Vagina (tissue), 2 donors: ENCODE results near the gene NT5C1B.

Experiments
- CTCF ChIP-seq, 3 experiments: fragments of 450-650 bp in 2 of 3; fragments of 200-600 bp in 1 of 3; sonication (generic) in 1 of 3; IDR thresholded peaks; one replicate each; pipeline ENCODE4 v1.5.1; 2017 to 2019; ENCODE audit warnings: antibody characterized with exemption in 3 of 3, mild to moderate bottlenecking in 2 of 3, moderate library complexity in 2 of 3
- POLR2A ChIP-seq, 2 donors: fragments of 450-650 bp; IDR thresholded peaks; one replicate each; pipeline ENCODE4 v1.6.1; 2017; ENCODE audit warnings: antibody characterized with exemption in 2 of 2, mild to moderate bottlenecking in 2 of 2, moderate library complexity in 2 of 2

- no peak for TF ChIP-seq CTCF (IDR thresholded peaks at IDR 0.05)
- no peak for TF ChIP-seq POLR2A (IDR thresholded peaks at IDR 0.05)
Observed at GRCh38 chr2:18522484-18523146, 66.8 kb downstream of the NT5C1B start.
